ENCODE data around the gene USP2.

USP2 gene

DNA sequence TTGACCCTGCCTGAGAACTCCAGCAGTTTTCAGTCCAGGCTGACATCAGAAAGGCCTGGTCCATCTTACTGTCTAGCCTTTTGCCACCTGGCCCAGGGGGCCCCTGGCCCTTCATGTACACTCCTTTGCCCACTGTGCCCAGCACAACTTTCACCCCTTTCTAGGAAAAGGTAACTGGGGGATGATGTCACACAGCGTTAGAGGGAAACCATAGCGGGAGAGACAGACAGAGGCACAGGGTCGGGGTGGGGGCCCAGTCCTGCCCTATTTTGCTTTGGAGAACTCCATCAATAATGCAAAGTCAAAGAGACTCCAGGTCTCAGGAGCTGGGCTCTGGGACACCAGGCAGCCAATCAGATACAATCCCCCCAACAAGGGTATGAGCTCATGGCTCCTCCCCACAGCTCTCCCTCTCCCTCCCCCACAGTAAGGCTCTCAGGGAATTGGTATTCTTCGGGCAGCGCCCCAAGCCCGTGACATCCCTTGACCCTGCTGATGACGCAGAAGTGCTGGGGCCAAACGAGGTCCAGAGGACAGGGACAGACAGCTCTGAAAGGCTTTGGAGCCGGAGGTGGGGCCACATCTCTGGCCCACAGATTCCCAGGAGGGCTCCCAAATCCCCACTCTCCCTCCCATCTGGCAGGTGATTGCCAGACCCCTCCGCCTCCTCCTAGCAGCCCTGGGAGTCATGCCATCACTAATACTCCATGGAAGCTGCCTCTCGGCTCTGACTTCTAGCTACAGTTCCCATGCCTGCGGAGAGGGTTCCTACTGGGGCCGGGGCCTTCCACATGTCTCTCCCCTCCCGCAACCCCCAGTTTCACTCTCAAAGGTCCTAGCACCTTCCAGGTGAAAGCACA is 5.9 kb downstream of the USP2 start:
- FAIRE-seq: no peak

DNA sequence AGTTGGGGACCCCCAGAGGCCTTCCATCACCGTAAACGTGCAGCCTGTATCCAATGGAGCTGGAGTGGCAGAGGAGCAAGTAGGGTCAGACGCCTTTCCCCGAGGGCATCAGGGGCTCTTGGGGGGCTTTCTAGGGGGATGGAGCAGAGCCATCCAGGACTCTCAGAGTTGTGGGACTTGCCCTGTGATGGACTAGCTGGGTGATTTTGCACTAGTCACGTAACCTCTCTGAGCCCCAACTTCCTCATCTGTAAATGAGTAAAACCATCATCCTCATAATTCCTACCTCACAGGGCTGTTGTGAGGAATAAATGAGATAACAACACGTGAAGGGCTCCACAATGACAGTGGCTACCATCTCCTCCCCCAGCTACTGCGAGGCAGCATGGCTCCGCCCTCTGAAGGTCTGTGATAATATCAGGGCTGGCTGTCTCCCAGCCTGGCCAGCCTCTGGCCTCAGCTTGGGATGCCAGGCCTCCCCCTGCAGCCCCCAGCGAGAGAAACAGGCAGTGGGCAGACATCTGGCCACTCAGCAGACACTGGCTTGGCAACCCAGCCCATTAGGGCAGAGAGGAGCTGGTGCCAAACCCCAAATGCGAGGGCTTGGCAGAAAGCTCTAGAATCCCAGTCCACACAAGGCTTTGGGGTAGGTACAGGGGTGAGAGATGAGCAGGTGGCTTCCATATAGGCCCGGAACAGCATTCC is 6.7 kb downstream of the USP2 start:
- FAIRE-seq: no peak

DNA sequence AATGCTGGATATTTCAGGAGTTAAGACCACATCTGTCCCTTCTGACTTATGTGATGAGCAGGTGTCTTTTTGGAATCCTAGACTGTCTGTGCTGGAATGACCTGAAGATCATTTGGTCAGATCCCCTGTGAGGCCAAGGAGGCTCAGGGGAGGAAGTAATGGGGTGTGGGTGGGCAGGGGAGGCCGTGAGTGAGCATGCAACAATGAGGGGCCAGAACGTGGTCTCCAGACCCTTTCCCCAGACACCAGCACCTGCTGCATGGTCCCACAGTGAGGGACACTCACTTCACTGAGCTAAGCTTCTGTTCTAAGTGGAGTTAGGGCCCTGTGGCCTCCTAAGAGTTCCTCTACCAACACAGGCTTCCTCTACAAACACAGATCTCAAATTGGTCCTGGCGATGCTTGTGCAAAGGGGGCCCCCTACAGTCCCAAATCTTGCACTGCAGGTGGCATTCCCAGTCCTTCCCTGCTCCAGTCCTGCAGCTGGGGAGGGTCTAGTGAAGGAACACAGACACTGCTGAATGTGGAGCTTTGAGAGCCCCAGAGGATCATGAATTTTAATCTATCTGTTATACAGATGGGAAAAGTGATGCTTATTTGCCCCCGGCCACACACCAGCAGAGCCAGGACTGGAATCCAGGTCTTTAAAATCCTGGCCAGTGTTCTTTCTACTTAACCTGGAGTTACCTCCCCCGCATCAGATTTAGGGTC is 7.4 kb downstream of the USP2 start:
- FAIRE-seq: no peak

DNA sequence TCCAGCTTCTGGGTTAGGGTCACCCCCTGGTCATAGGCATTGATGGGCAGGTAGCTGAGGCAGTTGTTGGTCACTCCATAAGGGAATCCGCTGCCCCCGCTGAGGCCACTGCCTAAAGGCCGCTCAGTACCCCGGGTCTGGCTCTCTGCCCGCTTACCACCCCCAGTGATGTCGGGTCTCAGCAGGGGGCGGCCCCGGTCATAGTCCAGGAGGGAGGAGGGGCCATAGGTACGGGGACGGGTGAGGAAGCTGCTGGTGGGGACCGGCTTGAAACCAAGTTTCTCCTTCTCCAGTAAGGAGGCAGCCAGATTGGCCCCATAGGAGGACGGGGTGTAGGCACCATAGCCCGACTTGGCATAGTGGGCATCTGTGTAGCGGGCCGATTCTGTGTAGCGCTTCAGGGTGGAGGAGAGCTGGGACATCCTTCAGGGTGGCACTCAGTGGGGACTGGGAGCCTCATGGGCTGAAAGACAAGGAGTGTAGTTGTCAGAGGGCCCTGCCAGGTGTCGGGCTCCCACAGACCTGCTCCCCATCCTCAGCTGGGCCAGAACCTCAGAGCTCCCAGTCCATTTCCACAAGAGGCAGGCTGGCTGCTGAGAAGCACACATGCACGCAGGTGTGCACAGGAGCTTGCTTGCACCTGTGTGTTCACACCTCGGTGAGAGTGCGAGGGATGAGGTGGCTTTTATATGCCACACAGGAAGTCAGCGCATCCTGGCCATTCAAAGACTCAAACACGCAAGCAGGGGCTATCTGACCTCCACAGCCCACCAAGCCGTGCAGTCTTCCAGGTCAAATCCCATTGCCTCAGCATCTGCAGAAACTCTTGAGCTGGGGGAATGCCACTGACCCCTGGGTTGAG is 8.2 kb downstream of the USP2 start:
- no peak for FAIRE-seq

DNA sequence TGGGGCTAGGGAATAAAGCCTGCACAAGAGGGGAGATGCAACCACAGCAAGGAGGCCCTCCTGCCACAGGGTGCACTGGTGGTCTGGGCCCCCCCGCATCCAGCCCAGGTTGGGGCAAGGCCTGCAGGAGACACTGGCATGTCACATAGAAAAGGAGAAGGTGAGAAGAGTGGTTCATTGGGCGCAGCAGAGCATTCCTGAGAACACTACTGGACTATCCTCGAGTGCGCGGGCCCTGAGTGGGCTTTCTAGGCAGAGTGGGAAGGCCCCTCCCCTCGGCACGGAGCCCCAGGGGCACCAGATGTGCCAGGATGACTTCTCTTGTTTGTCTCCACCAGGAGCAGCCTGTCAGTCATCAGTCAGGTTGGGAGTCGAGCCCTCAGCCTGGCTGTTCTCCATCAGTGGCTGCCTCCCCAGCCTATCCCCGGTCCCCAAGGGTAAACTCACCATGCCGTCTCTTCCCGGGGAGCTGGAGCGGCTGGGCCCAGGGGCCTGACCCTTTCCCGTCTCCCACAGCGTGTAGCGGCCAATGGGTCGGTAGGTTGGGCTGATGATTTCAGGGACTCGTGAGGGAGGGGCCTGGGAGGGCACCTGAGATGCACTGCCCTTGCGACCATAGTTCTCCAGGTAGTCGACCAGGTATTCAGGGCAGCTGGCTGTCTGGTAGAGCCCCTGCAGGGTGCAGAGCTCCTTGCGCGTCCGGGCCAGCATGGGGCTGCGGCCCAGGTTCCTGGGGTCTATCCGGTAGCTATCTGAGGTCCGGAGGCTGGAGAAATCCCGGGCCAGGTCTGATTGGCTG is 9.0 kb downstream of the USP2 start:
- FAIRE-seq: no peak

DNA sequence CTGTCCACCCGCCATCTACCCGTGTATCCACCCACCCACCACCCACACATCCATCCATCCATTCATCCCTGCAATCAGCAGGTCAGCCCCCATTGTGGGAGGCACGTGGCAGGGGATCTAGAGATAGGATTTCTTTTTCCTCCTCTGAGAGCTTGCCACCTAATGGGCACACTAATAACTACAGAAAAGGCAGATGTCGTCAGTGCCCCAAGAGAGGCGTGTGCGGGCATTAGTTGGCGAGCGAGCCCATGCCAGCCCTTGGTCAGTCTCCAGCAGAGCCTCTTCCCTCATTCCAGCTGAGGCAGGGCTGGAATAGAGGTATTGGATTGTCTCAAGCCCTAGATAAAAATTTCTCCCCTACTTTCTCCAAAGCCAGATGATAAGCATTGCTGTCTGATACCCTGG is 9.7 kb downstream of the USP2 start:
- FAIRE-seq: no peak

DNA sequence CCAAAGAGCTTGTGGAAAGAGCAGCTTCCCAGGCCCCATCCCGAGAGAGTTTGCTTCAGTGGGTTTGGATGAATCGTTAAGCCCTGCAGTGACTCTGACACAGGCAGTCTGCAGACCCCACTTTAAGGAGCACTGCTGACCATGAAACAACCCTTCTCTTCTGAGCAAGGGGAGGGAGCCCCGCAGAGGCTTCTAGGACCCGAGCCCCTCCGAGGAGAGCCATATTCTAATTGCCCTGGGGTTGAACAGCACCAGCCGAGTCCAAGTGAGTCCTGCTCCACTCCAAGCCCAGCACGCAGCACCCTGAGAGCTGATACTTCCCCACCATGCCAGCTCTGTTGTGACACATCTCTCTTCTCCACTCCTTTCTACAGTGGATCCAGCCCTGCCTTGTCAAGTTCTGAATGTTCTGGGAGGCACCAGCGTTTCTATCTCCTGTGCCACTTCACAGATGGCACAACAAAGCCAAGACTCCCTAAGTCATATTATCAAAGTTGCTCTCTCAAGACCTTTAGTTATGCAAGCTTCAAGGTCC is 10.4 kb downstream of the USP2 start:
- FAIRE-seq: no peak

DNA sequence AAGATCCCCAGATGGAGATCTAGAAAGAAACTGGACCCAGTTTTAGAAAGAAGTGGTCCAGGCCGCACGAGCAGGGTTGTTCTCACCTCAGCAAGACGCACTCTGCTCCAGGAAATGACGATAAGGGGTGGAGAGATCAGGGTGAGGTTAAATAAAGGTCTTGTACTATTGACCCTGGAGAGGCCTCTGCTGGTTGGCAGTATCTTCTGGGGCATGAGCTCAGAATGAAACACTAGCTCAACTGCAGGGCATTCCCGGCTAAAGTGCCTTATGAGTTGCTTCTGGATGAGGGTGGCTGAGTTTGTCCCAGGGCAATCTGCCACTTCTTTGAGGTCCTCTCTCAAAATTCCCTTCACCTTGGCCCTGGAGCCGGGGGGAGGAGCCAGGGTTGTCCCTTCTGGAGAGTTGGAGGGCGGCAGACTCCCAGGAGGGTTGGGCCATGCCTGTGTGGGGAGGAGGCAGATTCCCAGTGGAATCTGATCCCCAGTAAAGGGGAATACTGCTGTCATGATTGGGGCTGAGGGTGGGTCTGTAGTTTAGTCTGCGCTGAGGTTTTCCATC is 10.9 kb downstream of the USP2 start:
- FAIRE-seq: no peak

DNA sequence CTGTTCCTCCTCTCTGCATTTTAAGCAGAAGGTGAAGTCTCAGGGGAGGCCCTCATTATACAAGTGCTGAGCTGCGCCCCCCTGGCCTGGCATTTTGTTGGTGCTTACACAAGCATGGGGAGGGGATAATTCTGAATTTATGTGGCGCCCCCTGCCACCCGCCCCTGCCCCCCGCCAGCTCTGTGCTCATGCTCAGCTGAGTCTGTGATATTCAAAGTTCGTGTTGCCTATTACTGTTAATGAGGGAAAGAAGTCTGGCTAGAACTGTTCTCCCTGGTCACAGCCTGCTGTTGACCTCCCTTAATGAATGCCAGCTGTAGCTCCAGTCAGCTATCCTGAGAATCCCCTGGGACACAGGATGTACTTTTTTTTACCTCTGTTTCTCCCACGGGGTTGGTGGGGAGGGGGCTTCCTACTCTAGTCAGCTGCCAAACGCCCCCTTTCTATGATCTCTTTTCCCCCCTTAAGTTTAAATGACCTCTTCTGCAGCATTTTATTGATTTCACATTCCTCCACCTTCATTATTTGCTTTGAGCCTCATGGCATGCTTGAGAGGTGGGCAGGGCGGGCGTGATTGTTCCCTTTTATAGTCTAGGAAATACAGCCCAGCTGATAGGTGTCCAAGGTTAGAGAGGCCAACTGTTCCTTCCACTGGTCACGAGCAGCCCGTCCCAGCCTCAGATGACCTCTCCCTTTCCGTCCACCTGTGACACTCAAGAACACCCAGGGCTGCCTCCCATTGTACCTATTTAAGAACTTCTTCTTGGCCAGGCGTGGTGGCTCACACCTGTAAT is 12.2 kb downstream of the USP2 start:
- FAIRE-seq: no peak

DNA sequence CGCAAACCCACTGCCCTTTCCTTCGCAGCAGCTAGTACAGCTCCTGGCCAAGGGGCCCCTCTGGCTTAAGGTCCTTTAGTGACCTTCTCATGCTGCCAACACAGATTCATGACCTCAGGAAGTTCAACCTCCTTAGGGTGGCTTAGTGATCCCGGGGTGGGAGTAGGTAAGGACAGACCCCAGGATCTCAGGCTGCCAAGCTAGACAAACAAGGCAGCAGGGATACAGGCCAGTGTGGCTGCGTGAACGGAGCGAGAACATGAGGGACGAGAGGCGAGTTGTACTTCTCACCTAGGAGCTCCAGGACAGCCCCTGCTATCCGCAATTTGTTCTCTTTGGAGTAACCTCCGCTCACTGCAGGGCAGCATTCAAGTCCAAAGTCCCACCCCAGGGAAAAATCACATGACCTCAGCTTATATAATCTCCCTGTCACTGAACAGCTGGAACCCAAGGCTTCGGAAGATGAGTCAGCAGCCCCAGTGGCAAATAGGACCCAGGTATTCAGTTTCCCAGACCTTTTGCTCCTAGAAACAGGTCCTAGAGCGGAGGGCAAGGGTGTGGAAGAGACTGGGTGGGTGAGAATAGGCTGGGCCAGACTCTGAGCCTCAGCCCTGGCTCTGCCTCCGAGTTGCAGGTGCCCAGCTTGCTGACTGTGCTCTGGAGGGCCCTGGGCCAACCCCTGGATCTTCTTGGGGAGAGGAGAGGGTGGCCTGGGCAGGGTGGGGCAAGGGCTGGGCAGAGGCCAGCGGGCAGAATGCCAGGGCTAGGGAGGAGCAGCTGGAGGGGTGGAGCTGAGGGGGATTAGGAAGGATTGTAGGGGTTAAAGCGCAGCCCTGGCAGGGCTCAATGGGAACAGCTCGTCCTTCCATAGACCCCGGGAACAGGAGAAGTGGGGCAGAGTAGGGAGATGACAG is 13.1 kb downstream of the USP2 start:
- no peak for FAIRE-seq

DNA sequence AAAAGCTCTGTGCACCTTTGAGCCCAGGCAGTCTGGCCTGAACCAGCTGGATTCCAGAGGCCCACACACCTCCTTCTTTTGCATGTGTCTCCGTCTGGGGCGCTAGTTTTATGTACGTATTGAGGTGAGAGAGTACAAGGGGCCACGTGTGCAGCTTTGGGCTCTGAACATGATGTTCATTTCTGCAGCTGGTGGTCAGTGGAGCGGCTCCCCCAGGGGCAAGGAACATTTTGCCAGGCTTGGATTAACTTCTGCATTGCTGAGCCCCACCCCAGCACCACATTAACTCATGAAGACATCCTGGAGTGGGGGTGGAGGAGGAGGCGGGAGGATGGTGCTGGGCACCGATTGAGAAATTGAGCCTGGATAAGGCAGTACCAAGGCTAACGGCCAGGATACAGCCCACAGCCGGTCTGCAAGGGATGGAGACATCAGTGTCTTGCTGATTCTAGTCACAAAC is 13.8 kb downstream of the USP2 start:
- FAIRE-seq: no peak

DNA sequence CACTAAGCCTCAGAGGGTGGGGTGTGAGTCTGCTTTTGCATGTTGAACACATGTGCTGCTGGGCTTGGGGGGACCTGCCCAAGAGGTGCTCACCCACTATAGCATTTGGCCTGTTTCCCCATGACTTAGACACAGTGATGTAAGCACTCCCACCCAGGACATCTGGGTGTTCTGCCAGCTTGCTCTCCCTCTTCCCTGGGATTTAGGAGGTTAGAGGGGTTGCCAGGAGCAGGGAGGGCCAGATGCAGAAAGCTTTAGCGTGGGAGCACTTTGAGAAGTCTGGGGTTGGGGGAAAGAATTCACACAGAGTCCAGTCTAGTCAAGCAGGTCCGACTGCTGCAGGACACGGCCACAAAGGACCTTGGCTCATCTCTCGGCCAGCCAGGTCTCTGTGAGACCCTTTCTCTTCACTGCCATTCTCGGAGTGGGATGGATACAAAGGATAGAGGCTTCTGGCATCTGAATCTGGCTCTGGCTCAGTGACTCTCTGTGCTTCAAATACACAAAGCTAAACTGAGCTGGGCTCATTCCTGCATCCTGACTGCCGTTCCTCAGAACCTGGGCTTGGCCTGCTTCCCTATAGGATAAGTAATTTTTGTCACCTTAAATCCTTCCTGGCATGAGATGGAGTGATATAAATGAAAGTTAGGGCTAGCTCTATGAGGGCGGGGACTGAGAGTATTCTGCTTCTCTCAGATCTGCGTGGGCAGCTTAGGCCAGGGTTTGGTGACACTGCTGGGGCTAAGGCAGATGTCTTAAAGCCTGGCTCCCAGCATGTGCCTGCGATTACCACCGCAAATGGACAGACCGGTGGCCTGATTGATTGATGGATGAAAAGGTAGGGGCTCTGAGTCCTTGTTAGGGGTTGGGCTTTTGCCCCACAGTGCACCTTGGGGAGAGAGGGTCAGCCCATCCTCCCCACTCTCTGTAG is 14.5 kb downstream of the USP2 start:
- no peak for FAIRE-seq

DNA sequence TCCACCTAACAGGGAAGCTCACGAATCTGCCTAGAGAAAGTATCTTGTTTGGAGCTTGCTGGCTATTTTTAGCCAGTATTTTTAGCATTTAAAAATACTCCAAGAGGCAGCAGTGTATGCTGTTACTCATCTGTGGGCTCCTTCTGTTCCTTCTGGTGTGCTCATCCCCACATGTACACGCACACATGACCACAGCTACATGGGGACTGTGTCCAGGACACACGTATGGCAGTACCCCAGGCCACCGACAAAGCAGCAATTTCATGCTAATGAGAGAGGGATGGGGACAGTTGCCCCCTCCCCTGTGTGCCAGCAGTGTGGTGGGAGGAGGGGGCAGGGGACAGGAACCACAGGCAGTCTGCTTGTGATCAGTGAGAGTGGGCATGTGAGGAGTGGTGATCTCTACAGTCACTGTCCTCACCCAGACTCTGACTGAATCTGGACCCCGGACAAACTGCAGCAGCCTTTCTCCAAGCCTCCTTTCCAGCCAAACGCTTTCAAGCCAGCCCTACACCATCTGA is 16.4 kb downstream of the USP2 start:
- no peak for FAIRE-seq

DNA sequence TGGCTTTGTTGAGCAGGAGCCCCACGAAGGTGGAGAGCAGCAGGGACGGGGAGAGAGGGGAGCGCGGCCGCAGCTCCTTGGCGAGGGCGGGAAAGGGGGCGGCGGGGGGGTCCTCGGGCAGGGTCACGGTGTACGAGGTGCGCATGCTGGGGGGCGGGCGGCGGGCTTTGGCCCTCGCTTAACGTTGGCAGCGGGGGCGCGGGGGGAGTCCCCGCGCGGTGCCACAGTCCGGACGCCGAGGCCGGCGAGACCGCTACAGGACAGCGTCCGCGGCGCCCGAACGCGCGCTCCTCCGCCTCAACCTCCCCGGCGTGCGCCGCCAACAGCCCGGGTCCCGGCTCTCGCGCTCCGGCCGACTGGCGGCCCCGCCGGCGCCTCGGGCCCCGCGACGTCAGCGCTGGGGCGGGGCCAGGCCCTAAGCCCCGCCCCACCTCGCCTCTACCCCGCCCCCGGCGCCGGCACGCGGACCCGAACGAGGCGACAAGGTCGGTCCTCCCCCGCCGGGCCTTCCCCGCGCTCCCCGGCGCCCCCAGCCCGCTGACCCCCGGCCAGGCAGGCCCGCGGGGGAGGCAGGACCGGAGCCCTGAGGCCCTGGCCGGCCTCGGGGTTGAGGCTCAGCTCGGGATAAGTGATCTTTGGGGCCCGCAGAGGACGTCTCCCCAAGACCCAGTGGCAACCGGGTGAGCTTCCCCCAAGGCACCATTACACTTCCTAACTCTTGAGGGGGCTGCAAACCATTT is 17.5 kb downstream of the USP2 start:
- FAIRE-seq: no peak

DNA sequence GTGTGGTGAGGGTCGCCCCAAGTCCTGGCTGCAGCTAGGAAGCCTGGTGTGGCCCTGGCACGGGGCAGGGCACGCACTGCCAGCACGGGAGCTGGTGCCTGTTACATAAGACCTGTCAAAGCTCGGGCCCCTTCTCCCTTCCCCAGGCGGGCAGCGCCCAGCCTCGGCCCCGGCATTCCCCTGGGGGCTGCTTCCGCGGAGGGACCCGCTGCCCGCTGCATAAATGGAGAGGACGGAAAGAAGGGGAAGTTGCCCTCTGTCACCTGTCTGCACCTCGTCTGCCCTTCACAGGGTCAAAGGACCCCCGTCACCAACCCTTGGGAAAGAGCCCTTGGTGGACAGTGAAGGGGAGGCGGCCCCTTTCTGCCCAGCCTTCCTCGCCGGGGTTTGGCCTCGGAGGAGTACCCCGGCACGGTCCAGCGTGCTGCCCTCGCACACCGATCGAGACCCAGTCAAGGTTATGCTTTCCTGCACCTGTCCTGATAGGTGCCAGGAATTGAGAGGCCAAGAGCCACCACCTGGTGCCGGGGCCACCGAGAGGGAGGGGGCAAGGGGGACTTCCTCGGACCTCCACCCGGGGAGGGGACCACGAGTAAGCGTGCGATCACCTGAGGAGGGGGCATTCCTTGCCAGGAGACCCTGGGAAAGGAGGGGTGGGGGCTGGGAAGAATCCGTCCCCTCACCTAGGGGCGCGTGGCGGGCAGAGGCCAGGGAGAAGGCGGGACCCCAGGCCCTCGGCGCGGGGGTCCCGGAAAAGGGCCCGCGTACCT is 18.2 kb downstream of the USP2 start:
- FAIRE-seq: no peak

DNA sequence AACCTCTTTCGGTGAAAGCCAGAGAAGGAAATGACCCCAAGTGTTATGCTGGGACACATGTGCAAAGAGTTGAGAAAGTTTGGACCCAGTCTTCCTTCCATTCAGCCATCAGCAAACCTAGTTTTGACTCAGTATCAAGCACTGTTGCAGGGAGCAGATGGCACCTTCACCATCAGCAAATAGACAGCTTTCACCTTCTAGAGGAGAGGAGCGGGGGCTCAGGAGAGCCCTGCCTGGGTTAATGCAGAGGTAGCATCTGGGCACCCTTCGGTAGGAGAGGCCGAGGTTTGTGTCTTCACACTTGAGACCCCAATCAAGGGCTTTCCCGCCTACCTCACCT is 18.8 kb downstream of the USP2 start:
- no peak for FAIRE-seq
